Endodermal cell (in vitro differentiated cells): ENCODE measurements around the gene MAPKAPK3. TPM values are rescaled to one million over a fixed set of nuclear protein-coding genes. Genes with fewer than 3 reads are reported as not detected.

Experiments used
- DNase-seq: peaks from one replicate; pipeline ENCODE4 v3.0.0-alpha.2; 2017
- H3K27ac ChIP-seq: 2 replicates; pipeline ENCODE4 v1.5.1; 2013; ENCODE audit warnings: mild to moderate bottlenecking, low read depth, low read length, moderate library complexity
- H3K27me3 ChIP-seq: 2 replicates; pipeline ENCODE4 v1.6.1; 2013; ENCODE audit warnings: mild to moderate bottlenecking, low read length, moderate library complexity; ENCODE audit not compliant: insufficient read depth, control insufficient read depth, poor library complexity, severe bottlenecking
- H3K36me3 ChIP-seq: 2 replicates; pipeline ENCODE4 v1.7.0; 2013; ENCODE audit warnings: mild to moderate bottlenecking, low read length, moderate library complexity; ENCODE audit not compliant: control insufficient read depth, insufficient read depth
- H3K4me1 ChIP-seq: one replicate; pipeline ENCODE4 v1.7.0; 2013; ENCODE audit warnings: low read length; ENCODE audit not compliant: control insufficient read depth, insufficient read depth
- H3K4me3 ChIP-seq: 2 replicates; pipeline ENCODE4 v1.5.1; 2013; ENCODE audit warnings: mild to moderate bottlenecking, low read length, moderate library complexity
- H3K9ac ChIP-seq: 2 replicates; pipeline ENCODE4 v1.6.1; 2013; ENCODE audit warnings: mild to moderate bottlenecking, low read length, moderate library complexity; ENCODE audit not compliant: poor library complexity, severe bottlenecking; ENCODE audit errors: extremely low read depth
- H3K9me3 ChIP-seq: 2 replicates; pipeline ENCODE4 v1.6.1; 2013; ENCODE audit warnings: mild to moderate bottlenecking, low read length, moderate library complexity; ENCODE audit not compliant: control insufficient read depth
- H3K27ac Mint-ChIP-seq: 2 replicates; pipeline ENCODE4 v1.8.0; 2020; ENCODE audit warnings: mixed read lengths
- H3K27me3 Mint-ChIP-seq: 2 replicates; pipeline ENCODE4 v1.8.0; 2021; ENCODE audit warnings: mild to moderate bottlenecking, mixed read lengths; ENCODE audit not compliant: insufficient read depth
- H3K36me3 Mint-ChIP-seq: 2 replicates; pipeline ENCODE4 v1.8.0; 2020; ENCODE audit warnings: low read depth, mixed read lengths
- H3K4me1 Mint-ChIP-seq: 2 replicates; pipeline ENCODE4 v1.8.0; 2020; ENCODE audit warnings: mixed read lengths
- H3K4me3 Mint-ChIP-seq: 2 replicates; pipeline ENCODE4 v1.8.0; 2020; ENCODE audit warnings: mild to moderate bottlenecking, moderate library complexity, mixed read lengths
- H3K9me3 Mint-ChIP-seq: 2 replicates; pipeline ENCODE4 v1.8.0; 2020; ENCODE audit warnings: mild to moderate bottlenecking, mixed read lengths
- CTCF ChIP-seq: fragments of 200-600 bp; sonication (generic); conservative IDR thresholded peaks from 2 replicates; pipeline ENCODE4 v1.5.0; 2021; ENCODE audit warnings: antibody characterized with exemption, mild to moderate bottlenecking
- WGBS, 2 experiments: methylation state at CpG; one replicate each; pipeline versions ENCODE4 v1.1.5 to v1.1.7; 2013; ENCODE audit warnings: missing lambda C conversion rate in 2 of 2, mixed read lengths in 1 of 2; ENCODE audit not compliant: insufficient coverage in 1 of 2, insufficient read length in 1 of 2; 5-methylcytosine and 5-hydroxymethylcytosine counted together
- total RNA-seq, 2 donors: library from RNA; stranded (reverse); fragmentation: NEBNext Ultra II Directional in 1 of 2; extraction: Animal tissue kit (Norgen Biotek cat#: 25700) in 1 of 2; gene quantifications; 2 replicates in 1 of 2; 3 replicates in 1 of 2; pipeline ENCODE4 v1.2.1, GENCODE V29; 2021

Gene MAPKAPK3
- total RNA-seq, 2 donors from 2014 or later, result 37.2 to 39.7 TPM

- no peak for TF ChIP-seq CTCF
- Mint-ChIP-seq H3K9me3 (no peaks in the 10 kb centered on the region), H3K36me3 (no peaks in the 10 kb centered on the region), H3K27me3 (peaks cover 33% of the 10 kb centered on the region), H3K4me1 (peaks cover 13% of the 10 kb centered on the region), H3K4me3 (no peak overlapping the region), H3K27ac (no peak overlapping the region)
- 87 to 92% methylated on average over 3 to 7 of the region's 7 CpGs for WGBS, 2 experiments
- Histone ChIP-seq H3K4me3 (no peak overlapping the region), H3K9me3 (no peaks in the 10 kb centered on the region), H3K27ac (no peak overlapping the region), H3K36me3 (peaks cover 6% of the 10 kb centered on the region), H3K27me3 (peaks cover 16% of the 10 kb centered on the region), H3K9ac (no peak overlapping the region), H3K4me1 (no peaks in the 10 kb centered on the region)
- DNase-seq, result no peak
These were observed 8.7 kb upstream of the MAPKAPK3 start for GRCh38 chr3:50608278-50608677.

- Mint-ChIP-seq H3K27me3 (peaks cover 42% of the 10 kb centered on the region), H3K9me3 (no peaks in the 10 kb centered on the region), H3K27ac (no peak overlapping the region), H3K4me3 (no peak overlapping the region), H3K4me1 (peaks cover 14% of the 10 kb centered on the region), H3K36me3 (no peaks in the 10 kb centered on the region)
- Histone ChIP-seq H3K4me1 (no peaks in the 10 kb centered on the region), H3K27me3 (peaks cover 22% of the 10 kb centered on the region), H3K27ac (no peak overlapping the region), H3K9ac (no peak overlapping the region), H3K4me3 (no peak overlapping the region), H3K9me3 (no peaks in the 10 kb centered on the region), H3K36me3 (peaks cover 6% of the 10 kb centered on the region)
- TF ChIP-seq CTCF, result no peak
- no peak for DNase-seq
- WGBS, 2 experiments, result 94 to 97% methylated on average over 3 to 5 of the region's 5 CpGs
These were observed 7.7 kb upstream of the MAPKAPK3 start for GRCh38 chr3:50609071-50609762.

- 90 to 92% methylated on average over 3 of the region's 3 CpGs for WGBS, 2 experiments
- Histone ChIP-seq H3K27ac (no peak overlapping the region), H3K27me3 (peaks cover 22% of the 10 kb centered on the region), H3K36me3 (peaks cover 6% of the 10 kb centered on the region), H3K9me3 (no peaks in the 10 kb centered on the region), H3K9ac (no peak overlapping the region), H3K4me1 (no peaks in the 10 kb centered on the region), H3K4me3 (no peak overlapping the region)
- peaks cover 43% of the 10 kb centered on the region for H3K27me3 Mint-ChIP-seq
- DNase-seq, result no peak
- H3K36me3 Mint-ChIP-seq, result no peaks in the 10 kb centered on the region
- H3K4me1 Mint-ChIP-seq, result peaks cover 14% of the 10 kb centered on the region
- H3K9me3 Mint-ChIP-seq, result no peaks in the 10 kb centered on the region
- H3K27ac Mint-ChIP-seq, result no peak overlapping the region
- no peak overlapping the region for H3K4me3 Mint-ChIP-seq
- no peak for TF ChIP-seq CTCF
These were observed 7.2 kb upstream of the MAPKAPK3 start for GRCh38 chr3:50609763-50610085.
